GM21825 (cell line): ENCODE measurements around the gene TMEM266.

Source experiments
- ATAC-seq: cut with Tn5 transposase; IDR thresholded peaks from one replicate; pipeline ENCODE4 v1.9.1; 2021; ENCODE audit warnings: mild to moderate bottlenecking, moderate library complexity; ENCODE audit not compliant: unreplicated experiment

The TMEM266 gene

GRCh38 chr15:76160426-76161152 lies 100.8 kb downstream of the TMEM266 start:
- no peak for ATAC-seq

GRCh38 chr15:76161153-76162035 lies 101.6 kb downstream of the TMEM266 start:
- no peak for ATAC-seq

GRCh38 chr15:76162036-76162398 lies 102.2 kb downstream of the TMEM266 start:
- ATAC-seq, result no peak

GRCh38 chr15:76162784-76163456 lies 103.1 kb downstream of the TMEM266 start:
- ATAC-seq, result no peak

GRCh38 chr15:76163457-76164295 lies 103.9 kb downstream of the TMEM266 start:
- ATAC-seq, result no peak

GRCh38 chr15:76164602-76165001 lies 104.8 kb downstream of the TMEM266 start:
- no peak for ATAC-seq

- ATAC-seq, result no peak
These were observed 106.2 kb downstream of the TMEM266 start for GRCh38 chr15:76165951-76166350.

- no peak for ATAC-seq
These were observed 108.6 kb downstream of the TMEM266 start for GRCh38 chr15:76168237-76168984.

- no peak for ATAC-seq
These were observed 109.2 kb downstream of the TMEM266 start for GRCh38 chr15:76169018-76169417.

GRCh38 chr15:76169911-76170800 lies 110.4 kb downstream of the TMEM266 start:
- no peak for ATAC-seq

GRCh38 chr15:76172782-76173181 lies 113.0 kb downstream of the TMEM266 start:
- no peak for ATAC-seq

GRCh38 chr15:76173317-76173834 lies 113.6 kb downstream of the TMEM266 start:
- no peak for ATAC-seq

- no peak for ATAC-seq
These were observed 114.9 kb downstream of the TMEM266 start for GRCh38 chr15:76174654-76175053.

GRCh38 chr15:76175442-76175841 lies 115.7 kb downstream of the TMEM266 start:
- no peak for ATAC-seq

GRCh38 chr15:76176059-76176458 lies 116.3 kb downstream of the TMEM266 start:
- ATAC-seq, result no peak

- ATAC-seq, result no peak
These were observed 116.8 kb downstream of the TMEM266 start for GRCh38 chr15:76176487-76177085.

- no peak for ATAC-seq
These were observed 117.8 kb downstream of the TMEM266 start for GRCh38 chr15:76177491-76178040.
